Dermis microvascular lymphatic vessel endothelial cell (primary cell): Measurements from ENCODE around the gene SAXO1. TPM values are rescaled to one million over a fixed set of nuclear protein-coding genes. Genes with fewer than 3 reads are reported as not detected.

Source experiments
- DNase-seq, 2 donors: peaks; one replicate each; pipeline versions ENCODE4 v3.0.0 to v3.0.0-alpha.2; 2010; ENCODE audit warnings: low read depth in 2 of 2
- total RNA-seq: library from RNA; depleted of rRNA; stranded (reverse); fragments of >200 nt; gene quantifications from 2 replicates; pipeline ENCODE4 v1.2.1, GENCODE V29; 2014

SAXO1 gene
- total RNA-seq, 1 donor from 2014 or later = not detected

- no peak for DNase-seq
Measured at GRCh38 chr9:18887546-18887945, 145.5 kb downstream of the SAXO1 start.

GRCh38 chr9:18881758-18882157, 151.3 kb downstream of the SAXO1 start:
- no peak for DNase-seq

- no peak for DNase-seq
Measured at GRCh38 chr9:18877984-18878383, 155.0 kb downstream of the SAXO1 start.

Other genes with a start within 250 kb of the SAXO1 start
- 28.1 and 53.9 TPM in 2 replicates for gene RRAGA, start 16.2 kb upstream of the SAXO1 start, total RNA-seq
- 11.6 and 12.8 TPM in 2 replicates for gene HAUS6, start 69.7 kb upstream of the SAXO1 start, total RNA-seq
- 78.1 and 188 TPM in 2 replicates for gene PLIN2, start 94.3 kb upstream of the SAXO1 start, total RNA-seq
- gene DENND4C, start 197.5 kb upstream of the SAXO1 start, total RNA-seq = 66.8 and 93.1 TPM in 2 replicates